ENCODE results near the gene MED23.

The MED23 gene

GRCh38 chr6:131627724-131628682 is at the start of gene MED23:
Gene MED23, minus strand, starts transcription at chr6:131628242. Its CDS starts 193 bp downstream, at chr6:131628049.
- H3K36me3 ChIP-seq (ENCODE audit: control insufficient read depth, insufficient read depth, low read length), result peaks cover 4% of the 10 kb centered on the region; the same call in 1 of the 2 replicates
- H3K27me3 ChIP-seq (replicated peaks; ENCODE audit: control insufficient read depth, insufficient read depth, low read length), result no peaks in the 10 kb centered on the region; the same call in 1 of the 2 replicates
- DNase-seq (ENCODE audit: extremely low read depth, insufficient read length), result peak; percentile 97
- peak; percentile 100 for TF ChIP-seq CTCF (IDR thresholded peaks at IDR 0.05; ENCODE audit: insufficient read depth, low read length, poor library complexity, severe bottlenecking)
- H3K4me3 ChIP-seq (replicated peaks; ENCODE audit: low read depth, low read length), result peak within 1 kb of the TSS; percentile 92

DNA sequence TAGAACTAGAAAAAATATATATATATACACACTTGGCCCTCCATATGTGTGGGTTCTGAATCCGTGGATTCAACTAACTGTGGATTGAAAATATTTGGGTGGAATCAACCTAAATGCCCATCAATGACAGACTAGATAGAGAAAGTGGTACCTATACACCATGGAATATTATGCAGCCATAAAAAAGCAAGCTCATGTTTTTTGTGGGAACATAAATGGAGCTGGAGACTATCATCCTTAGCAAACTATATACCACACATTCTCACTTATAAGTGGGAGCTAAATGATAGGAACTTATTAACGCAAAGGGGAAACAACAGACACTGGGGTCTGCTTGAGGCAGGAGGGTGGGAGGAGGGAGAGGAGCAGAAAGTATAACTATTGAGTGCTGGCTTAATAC is 45.1 kb upstream of the MED23 start:
- no peak for TF ChIP-seq CTCF (IDR thresholded peaks at IDR 0.05; ENCODE audit: insufficient read depth, low read length, poor library complexity, severe bottlenecking)
- DNase-seq (ENCODE audit: extremely low read depth, insufficient read length), result no peak
- no peaks in the 10 kb centered on the region; the same call in 1 of the 2 replicates for H3K27me3 ChIP-seq (replicated peaks; ENCODE audit: control insufficient read depth, insufficient read depth, low read length)
- H3K4me3 ChIP-seq (replicated peaks; ENCODE audit: low read depth, low read length), result no peak overlapping the region
- no peaks in the 10 kb centered on the region for H3K36me3 ChIP-seq (ENCODE audit: control insufficient read depth, insufficient read depth, low read length)

DNA sequence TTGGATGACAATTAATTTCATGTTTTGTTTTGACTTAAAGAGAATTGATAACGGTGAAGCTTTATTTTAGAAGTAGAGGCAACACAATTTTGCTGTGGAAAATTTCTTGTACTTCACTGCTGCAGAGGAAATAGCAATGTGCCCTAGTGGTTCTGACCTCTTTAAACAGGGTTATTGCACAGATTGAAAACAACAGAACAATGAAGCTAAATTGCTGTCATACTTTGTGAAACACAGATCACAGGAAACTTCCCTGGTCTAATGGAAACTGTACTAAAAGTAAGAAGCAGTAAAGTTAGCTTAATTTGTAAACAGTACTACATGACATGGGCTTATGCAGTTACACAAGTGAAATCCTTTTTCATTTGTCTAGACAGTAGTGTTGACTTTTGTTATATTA is 41.8 kb upstream of the MED23 start:
- Histone ChIP-seq H3K36me3 (ENCODE audit: control insufficient read depth, insufficient read depth, low read length) (no peaks in the 10 kb centered on the region), H3K4me3 (replicated peaks; ENCODE audit: low read depth, low read length) (no peak overlapping the region), H3K27me3 (replicated peaks; ENCODE audit: control insufficient read depth, insufficient read depth, low read length) (no peaks in the 10 kb centered on the region; the same call in 1 of the 2 replicates)
- TF ChIP-seq CTCF (IDR thresholded peaks at IDR 0.05; ENCODE audit: insufficient read depth, low read length, poor library complexity, severe bottlenecking), result no peak
- DNase-seq (ENCODE audit: extremely low read depth, insufficient read length), result no peak

- H3K27me3 ChIP-seq (replicated peaks; ENCODE audit: control insufficient read depth, insufficient read depth, low read length), result no peaks in the 10 kb centered on the region; the same call in 1 of the 2 replicates
- no peak for TF ChIP-seq CTCF (IDR thresholded peaks at IDR 0.05; ENCODE audit: insufficient read depth, low read length, poor library complexity, severe bottlenecking)
- DNase-seq (ENCODE audit: extremely low read depth, insufficient read length), result no peak
- no peaks in the 10 kb centered on the region for H3K36me3 ChIP-seq (ENCODE audit: control insufficient read depth, insufficient read depth, low read length)
- no peak overlapping the region for H3K4me3 ChIP-seq (replicated peaks; ENCODE audit: low read depth, low read length)
Observed at GRCh38 chr6:131663578-131664165, 35.6 kb upstream of the MED23 start.

DNA sequence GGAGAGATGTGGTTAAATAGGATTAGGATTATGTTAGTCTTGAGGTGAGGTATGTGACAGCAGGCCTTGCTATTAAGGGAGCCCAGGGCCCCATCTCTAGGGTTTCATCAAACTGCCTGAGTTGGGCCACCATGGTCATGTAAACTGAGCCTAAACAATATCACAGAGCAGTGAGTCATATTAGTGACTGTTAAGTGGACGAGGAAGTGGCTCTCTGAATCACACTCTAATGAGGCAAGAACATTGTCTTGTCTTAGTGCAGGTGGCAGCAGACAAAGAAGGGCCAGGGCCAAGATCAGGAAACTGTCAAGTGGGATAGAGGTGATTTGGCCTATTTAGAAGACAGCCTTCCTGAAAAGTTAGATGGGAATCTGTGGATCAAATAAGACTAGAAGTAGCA is 32.2 kb upstream of the MED23 start:
- no peak overlapping the region for H3K4me3 ChIP-seq (replicated peaks; ENCODE audit: low read depth, low read length)
- DNase-seq (ENCODE audit: extremely low read depth, insufficient read length), result no peak
- H3K27me3 ChIP-seq (replicated peaks; ENCODE audit: control insufficient read depth, insufficient read depth, low read length), result no peaks in the 10 kb centered on the region; the same call in 1 of the 2 replicates
- H3K36me3 ChIP-seq (ENCODE audit: control insufficient read depth, insufficient read depth, low read length), result no peaks in the 10 kb centered on the region
- TF ChIP-seq CTCF (IDR thresholded peaks at IDR 0.05; ENCODE audit: insufficient read depth, low read length, poor library complexity, severe bottlenecking), result no peak
